ENCODE data around the gene CUX1.

CUX1 gene

GRCh38 chr7:102272917-102273748, 455.7 kb downstream of the CUX1 start:
- no peak overlapping the region for H3K4me3 ChIP-seq (replicated peaks in 1 of 2; ENCODE audit: low read depth in 2 of 2, low read length in 2 of 2)
- TF ChIP-seq, protein P1, sequence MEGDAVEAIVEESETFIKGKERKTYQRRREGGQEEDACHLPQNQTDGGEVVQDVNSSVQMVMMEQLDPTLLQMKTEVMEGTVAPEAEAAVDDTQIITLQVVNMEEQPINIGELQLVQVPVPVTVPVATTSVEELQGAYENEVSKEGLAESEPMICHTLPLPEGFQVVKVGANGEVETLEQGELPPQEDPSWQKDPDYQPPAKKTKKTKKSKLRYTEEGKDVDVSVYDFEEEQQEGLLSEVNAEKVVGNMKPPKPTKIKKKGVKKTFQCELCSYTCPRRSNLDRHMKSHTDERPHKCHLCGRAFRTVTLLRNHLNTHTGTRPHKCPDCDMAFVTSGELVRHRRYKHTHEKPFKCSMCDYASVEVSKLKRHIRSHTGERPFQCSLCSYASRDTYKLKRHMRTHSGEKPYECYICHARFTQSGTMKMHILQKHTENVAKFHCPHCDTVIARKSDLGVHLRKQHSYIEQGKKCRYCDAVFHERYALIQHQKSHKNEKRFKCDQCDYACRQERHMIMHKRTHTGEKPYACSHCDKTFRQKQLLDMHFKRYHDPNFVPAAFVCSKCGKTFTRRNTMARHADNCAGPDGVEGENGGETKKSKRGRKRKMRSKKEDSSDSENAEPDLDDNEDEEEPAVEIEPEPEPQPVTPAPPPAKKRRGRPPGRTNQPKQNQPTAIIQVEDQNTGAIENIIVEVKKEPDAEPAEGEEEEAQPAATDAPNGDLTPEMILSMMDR (IDR thresholded peaks at IDR 0.05; ENCODE audit: low read depth, low read length) = no peak
- no peak for DNase-seq (ENCODE audit: low read depth in 2 of 2)

- TF ChIP-seq, protein P1 (IDR thresholded peaks at IDR 0.05; ENCODE audit: low read depth, low read length) = no peak
- DNase-seq (ENCODE audit: low read depth in 2 of 2) = peak; percentile 27 to 77
- no peak overlapping the region for H3K4me3 ChIP-seq (replicated peaks in 1 of 2; ENCODE audit: low read depth in 2 of 2, low read length in 2 of 2)
Measured at GRCh38 chr7:102273749-102274712, 456.6 kb downstream of the CUX1 start.

DNA sequence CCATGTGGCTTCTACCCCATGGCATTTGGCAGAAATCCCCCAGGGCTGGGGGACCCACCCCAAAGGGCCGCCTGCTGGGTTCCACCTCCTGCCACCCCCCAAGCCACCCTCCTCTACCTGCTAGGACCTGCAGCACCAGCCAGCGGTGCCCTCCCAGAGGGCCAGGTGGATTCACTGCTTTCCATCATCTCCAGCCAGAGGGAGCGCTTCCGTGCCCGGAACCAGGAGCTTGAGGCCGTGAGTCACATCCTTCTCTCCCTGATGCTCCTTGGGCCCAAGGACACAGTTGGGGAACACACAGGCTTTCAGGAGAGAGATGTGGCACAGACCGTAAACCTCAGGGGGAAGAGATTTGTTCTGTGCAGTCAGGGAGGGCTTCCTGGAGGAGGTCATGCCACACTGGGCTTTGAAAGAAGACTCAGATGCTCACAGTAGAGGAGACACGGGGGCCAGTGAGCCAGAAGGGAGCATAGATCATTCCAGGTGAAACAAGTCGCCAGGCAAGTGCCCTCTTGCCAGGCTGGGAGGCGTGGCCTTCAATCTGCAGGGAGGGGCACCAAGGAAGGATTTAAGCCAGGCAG, 457.8 kb downstream of the CUX1 start:
- no peak for DNase-seq (ENCODE audit: low read depth in 2 of 2)
- TF ChIP-seq, protein P1 (IDR thresholded peaks at IDR 0.05; ENCODE audit: low read depth, low read length) = no peak
- no peak overlapping the region for H3K4me3 ChIP-seq (replicated peaks in 1 of 2; ENCODE audit: low read depth in 2 of 2, low read length in 2 of 2)

DNA sequence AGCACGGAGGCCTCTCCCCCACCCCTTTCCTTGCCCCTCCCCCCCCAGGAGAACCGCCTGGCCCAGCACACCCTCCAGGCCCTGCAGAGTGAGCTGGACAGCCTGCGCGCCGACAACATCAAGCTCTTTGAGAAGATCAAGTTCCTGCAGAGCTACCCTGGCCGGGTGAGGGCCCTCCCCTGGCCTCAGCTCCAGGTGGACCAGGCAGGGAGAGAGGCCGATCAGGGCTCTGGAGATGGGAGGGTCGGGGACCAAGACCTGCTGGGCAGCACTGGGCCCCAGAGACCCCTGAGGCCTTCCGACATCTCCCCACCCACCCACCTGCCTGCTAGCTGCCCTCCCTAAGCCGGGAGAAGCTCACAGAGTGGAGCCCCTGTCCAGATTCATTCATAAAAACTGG, 460.5 kb downstream of the CUX1 start:
- no peak overlapping the region for H3K4me3 ChIP-seq (replicated peaks in 1 of 2; ENCODE audit: low read depth in 2 of 2, low read length in 2 of 2)
- TF ChIP-seq, protein P1 (IDR thresholded peaks at IDR 0.05; ENCODE audit: low read depth, low read length) = no peak
- no peak for DNase-seq (ENCODE audit: low read depth in 2 of 2)

DNA sequence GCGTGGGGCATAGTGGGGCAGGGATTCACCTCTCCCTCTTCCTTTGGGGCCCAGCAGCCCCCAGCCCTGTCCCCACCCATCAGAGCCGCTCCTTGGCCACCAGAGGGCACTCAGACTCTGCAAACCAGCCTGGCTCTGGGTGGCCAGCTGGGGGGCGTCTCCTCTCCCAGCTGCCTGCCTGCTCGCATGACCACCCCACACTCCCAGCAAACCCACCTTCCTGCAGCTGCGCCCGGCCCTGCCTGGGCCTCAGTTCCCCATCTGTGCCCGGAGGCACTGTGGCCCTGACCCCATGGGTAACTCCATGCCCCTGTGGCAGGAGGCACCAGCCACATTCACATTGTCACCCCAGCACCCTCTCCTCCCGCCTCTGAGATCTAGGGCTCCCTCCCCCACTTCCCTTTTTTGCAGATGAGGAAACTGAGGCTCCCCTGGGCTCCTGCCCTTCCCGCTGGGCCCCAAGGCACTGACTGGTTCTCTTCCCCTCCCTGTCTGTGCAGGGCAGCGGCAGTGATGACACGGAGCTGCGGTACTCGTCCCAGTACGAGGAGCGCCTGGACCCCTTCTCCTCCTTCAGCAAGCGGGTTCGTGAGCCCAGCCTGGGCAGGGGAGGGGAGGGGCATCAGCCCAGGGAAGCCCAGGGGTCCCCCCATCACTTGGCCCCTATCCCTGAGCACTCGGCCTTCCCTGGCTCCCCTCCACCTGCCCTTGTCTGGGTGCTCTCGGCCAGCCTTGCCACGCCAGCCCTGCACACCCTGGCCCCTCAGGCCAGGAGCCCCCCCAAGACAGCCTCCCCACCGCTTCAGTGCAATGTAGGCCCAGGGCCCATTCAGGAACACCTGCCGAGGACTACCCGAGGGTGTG, 462.3 kb downstream of the CUX1 start:
- TF ChIP-seq, protein P1 (IDR thresholded peaks at IDR 0.05; ENCODE audit: low read depth, low read length) = peak; percentile 80
- no peak overlapping the region for H3K4me3 ChIP-seq (replicated peaks in 1 of 2; ENCODE audit: low read depth in 2 of 2, low read length in 2 of 2)
- peak; percentile 55 to 65 for DNase-seq (ENCODE audit: low read depth in 2 of 2)

DNA sequence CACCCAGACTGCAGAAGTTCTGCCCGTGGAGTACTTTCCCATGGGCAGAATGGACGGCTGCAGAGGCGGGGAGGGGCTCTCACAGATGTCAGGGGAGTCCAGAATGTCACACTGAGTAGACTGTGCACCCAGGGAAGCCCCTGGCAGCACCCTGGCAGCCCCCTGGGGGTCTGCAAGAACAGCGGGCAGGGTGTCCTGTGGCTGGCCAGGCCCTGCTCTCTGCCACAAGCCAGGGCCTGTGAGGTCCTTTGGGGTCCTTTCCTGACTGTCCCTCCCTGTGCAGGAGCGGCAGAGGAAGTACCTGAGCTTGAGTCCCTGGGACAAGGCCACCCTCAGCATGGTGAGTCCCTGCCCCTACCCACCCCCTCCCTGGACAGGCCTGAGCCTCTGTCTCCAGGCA, 463.1 kb downstream of the CUX1 start:
- TF ChIP-seq, protein P1 (IDR thresholded peaks at IDR 0.05; ENCODE audit: low read depth, low read length) = no peak
- H3K4me3 ChIP-seq (replicated peaks in 1 of 2; ENCODE audit: low read depth in 2 of 2, low read length in 2 of 2) = no peak overlapping the region
- no peak for DNase-seq (ENCODE audit: low read depth in 2 of 2)

Data from cardiac fibroblast (primary cell).